ENCODE results near the gene MMS22L.
A peak's percentile ranks its signal among the peaks of the same experiment; 100 is the strongest.

The MMS22L gene

DNA sequence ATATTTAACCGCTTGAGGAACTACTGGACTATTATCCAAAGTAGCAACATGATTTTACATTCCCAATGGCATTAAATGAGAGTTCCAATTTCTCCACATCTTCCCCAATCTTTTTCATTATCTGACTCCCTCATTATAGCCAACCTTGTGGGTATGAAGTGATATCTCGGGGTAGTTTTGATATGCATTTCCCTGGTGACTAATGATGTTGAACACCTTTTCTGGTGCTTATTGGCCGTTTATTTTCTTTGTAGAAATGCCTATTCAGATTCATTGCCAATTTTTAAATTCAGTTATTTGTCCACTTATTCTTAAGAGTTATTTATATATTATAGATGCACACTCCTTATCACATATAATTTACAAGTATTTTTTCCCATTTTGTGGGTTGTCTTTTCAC lies 129.0 kb downstream of the MMS22L start:
- intact Hi-C loops (cut with DNase I): no loop called here
- no peak for DNase-seq

DNA sequence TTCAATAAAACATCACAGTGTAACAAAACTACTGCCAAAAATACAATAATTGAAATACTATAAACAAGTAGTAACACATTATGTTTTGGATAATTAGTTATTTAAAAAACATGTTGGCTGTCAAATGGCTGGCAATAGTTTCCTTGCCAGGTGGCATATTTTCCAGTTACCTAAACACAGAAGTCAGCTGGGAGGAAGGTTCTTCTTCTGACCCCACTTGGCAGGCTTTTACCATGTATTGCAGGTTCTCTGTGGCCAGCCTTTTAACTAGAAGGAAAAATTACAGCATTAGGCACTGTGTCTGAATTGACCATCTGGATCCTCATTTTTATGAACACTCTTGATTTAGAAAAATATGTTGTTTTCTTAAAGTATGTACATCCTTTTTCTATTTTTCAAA lies 131.4 kb downstream of the MMS22L start:
- no peak for DNase-seq
- intact Hi-C loops (cut with DNase I): no loop called here

DNA sequence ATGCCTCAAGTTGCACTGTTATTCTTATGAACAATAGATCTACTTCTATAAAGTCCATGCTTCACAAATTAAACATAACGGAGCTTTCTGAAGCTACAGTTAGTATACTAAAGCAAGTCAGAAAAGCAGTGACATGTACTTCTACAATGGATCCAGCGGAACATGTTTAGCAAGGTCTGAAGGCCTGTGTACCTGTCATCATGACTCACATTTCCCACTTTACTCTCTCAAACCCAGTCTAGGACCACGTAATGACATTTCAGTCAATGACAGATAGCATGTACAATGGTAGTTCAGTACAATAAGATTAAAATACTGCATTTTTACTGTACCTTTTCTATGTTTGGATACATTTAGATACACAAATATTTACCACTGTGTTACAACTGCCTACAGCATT lies 132.1 kb downstream of the MMS22L start:
- DNase-seq: no peak

DNA sequence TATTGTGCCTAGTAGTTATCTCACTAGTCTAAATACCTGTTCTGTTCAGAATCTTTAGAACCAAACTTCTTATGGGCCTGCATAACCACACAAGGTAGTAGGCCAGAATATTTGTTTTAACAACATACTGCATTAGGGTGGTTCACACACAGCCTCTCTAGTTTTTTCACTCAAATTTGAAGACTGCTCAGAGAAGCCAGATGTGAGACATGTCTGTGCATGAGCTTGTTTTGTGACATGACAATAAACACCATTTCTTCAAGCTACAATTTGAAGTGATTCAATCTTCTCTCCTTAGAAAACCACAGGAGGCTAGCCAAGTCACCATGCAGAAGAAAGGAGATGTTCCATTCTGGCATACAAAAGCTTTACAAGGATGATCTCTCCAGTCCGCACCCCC lies 135.6 kb downstream of the MMS22L start:
- no peak for DNase-seq
- intact Hi-C loops (cut with DNase I): no loop called here

More for the DNA sequence above, 132.1 kb downstream of the MMS22L start:
- intact Hi-C loops (cut with DNase I): no loop called here

DNA sequence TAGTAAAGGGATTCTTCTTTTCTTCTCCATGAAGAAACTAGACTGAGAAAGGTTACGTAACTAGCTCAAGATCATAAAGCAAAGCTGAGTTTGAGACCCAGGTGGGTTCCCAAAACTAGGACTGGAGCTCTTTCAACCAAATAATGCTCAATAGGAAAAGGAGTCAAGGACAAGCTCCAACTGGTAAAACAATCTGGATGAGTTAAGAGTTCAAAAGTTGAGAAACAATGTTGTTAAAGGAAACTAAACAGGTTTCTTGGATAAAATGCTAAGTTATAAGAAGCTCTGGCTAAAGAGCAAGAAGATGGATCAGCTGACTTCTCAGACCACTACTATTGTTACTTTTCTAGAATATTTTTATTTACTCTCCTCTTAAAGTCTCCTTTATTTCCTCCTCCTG lies 137.3 kb downstream of the MMS22L start:
- DNase-seq: no peak
- intact Hi-C loops (cut with DNase I): no loop called here

DNA sequence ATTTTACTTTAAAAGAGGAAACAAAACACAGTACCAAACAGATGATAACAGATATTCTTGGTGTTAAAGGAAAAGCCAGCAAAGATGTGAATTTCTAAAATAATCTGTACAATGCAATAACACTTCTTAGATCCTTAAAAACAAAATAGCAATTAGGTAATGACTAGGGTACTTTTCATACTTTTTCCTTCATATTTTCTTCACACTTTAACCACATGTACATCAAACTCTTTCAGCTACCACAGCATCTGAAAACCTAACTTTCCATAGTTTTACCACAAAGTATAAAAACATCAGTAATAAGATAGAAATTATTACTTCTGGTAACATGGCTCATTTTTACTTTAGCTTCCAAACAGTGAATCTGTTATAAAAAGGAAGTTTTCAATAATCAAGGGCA lies 141.3 kb downstream of the MMS22L start:
- DNase-seq: no peak
- intact Hi-C loops (cut with DNase I): no loop called here

DNA sequence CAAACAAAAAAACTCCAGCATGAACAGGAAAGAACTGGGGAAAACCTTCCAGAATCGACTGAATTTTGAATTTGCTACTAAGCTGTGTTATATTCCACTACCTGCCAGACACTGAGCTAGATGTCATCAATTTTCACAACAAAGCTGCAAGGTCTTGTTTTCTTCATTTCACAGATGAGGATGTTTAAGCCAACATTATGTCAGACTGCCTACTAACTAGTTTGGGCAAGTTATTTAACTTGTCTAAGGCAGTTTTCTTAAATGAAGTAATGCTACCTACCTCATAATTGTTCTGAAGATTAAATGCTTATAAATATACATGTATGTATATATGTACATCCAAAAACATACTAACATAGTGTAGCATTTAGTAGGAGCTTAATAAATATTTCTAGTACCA lies 144.4 kb downstream of the MMS22L start:
- no peak for DNase-seq
- intact Hi-C loops (cut with DNase I): no loop called here

DNA sequence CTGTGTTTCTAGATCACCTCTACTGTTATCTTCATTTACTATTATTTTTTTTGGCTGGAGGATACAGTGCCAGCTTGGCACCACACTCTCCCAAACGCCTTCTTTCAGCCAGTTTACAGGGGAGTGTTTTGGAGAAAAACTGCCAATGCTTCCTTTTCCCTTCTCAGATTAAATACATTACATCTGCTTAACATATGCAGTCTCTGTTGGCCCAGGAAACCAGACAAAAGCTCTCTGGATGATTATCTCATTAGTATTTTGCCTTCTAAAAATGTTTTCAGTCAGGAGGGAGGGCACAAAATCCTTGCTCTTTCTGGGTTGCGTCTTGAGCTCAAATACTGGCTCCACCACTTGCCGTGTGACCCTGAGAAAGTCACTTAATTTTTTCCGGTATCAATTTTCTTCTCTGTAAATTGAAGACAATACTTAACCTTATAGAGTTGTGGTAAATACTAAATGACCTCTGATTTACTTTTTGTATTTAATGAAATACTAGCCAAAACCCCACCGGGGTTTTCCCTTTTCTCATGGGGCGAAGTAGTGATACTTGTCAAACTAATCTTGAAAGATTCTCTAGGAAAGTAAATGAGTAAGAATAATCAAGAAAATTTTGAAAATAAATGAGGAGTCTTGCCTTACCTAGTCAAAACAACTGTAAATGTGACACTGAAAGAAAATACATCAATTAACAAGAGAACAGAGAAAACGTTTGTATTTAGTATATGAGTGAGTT lies 146.2 kb downstream of the MMS22L start:
- intact Hi-C loops (cut with DNase I): no loop called here
- no peak for DNase-seq

DNA sequence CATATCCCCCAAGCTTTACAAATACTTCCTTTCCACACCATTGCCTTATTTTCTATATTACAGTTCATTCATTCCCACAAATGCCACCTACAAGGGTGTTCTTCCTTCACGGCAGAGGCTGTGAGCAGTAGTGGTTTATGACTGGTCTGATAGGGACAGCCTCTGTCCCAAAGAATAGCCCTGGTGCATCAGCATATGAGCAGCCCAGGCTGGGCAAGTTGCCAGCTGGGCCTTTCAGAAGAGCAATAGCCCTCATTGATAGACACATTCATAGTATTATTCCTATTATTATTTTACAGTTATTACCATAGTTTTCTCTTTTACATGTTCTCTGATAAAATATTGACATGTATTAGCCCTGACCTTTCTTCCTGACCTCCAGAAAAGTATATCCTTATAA lies 149.9 kb downstream of the MMS22L start:
- intact Hi-C loops (cut with DNase I): no loop called here

DNA sequence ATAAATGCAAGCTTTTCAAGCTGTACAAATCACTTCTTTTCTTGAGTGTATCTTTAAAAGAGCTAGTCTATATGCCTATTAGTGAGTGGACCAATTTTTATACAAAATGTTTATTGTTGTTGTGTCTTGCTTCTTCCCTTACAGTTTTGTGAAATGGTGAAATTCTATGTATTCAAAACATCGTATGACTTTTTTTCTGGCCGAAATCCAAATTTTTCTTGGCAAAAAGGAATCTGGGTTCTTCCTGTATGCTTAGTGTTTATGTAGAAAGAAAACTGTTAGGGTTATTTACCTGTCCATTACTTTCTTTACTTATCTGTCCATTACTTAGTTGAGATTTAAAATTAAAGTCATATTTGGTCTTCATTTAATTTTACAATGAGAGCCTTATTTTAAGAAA lies 153.9 kb downstream of the MMS22L start:
- DNase-seq: no peak
- intact Hi-C loops (cut with DNase I): no loop called here

More for the DNA sequence above, 149.9 kb downstream of the MMS22L start:
- DNase-seq: peak; percentile 15 to 90 (median 75)

DNA sequence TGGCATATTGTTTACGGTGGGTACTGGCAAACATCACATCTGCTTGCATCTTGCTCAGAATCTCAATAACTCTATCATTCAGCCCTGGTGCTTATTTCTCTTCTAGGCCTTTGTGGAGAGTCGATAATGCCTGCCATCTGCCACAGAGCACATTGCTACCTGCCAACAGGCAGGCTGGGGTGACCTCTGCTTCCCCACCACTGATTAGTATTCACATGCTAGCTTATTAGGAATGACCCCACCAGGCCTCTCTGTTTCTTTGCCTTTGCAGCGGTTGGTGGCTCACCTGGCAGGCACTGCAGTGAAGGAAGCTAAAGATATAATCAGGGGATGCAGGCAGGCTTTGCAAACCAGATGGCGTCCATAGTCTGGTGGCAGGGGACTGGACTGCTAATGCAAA lies 154.5 kb downstream of the MMS22L start:
- no peak for DNase-seq
- intact Hi-C loops (cut with DNase I): no loop called here

DNA sequence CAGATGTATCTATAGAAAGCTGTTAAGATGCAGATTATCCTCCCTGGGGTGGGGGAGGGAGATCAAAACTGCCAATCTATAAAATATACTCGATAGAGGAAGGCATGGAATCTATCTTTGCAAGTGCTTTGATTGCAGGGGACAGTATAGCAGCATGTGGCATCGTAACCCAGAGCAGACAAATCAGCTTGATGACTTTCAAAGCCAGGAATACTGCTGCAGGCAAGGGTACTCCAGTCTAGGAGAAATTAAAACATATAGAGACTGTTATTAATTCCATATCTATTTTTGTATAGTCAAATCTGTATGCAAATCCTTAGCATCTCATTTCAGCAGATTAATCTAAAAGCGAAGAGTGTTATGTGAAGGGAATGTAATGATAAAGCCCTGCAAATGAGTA lies 159.4 kb downstream of the MMS22L start:
- DNase-seq: no peak
- intact Hi-C loops (cut with DNase I): no loop called here

DNA sequence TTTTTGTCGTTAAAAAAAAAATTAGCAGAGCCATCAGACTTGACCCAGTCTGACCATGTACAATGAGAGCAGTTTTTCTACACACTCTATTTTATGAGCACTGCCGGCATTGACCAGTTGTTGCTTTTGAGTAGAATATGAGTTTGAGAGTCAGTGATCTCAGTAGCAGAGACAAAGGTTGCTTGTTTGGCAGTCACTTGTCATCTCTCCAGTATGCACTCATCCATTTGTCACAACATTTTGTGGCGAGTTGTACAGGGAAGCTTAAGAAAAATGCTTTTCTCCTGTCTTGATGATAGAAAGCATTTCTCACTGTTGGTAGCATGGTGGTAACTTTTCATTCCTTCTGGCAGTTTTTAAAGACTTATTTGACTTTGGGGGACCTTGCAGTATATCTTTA lies 159.9 kb downstream of the MMS22L start:
- intact Hi-C loops (cut with DNase I): no loop called here

DNA sequence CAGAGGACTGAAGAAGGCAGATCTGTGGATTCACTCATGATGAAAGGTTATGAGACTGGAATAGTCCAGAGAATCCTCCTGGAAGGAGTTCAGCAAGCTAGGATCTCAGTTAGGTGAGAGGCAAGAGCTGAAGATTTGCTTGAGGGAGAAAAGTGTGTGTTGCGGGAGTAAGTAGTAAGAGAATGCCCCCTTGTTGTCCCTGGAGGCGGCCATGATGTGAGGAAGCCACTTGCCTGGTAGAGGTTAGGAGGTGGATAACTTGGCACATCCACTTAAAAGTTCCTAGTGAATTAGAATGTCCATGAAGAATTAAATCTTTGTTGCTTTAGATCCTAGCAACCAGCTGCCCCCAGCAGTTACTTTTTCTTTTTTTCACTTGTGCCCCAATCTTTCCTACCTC lies 162.5 kb downstream of the MMS22L start:
- intact Hi-C loops (cut with DNase I): no loop called here
- DNase-seq: no peak

More for the DNA sequence above, 159.9 kb downstream of the MMS22L start:
- DNase-seq: peak in 5 of 42 donors; percentile 4 to 54 (median 14)

DNA sequence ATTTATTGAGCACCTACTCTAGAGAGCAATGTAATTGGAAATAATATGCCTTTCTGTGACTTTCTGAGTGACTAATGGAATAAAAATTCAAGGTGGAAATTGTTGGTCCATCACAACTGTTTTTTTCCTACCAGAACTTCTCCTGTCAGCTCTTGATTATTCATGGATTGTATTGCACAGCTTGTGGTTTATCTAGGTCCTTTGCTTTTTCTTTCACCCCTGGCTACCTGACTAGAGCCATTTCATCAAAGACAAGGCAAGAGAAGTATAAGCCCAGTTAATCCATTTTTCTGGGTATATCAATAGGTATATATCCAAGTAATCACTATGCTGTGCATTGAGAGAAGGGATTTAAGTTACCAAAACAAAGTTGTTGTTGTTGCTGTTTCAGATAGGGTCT lies 168.4 kb downstream of the MMS22L start:
- intact Hi-C loops (cut with DNase I): no loop called here
- DNase-seq: no peak

DNA sequence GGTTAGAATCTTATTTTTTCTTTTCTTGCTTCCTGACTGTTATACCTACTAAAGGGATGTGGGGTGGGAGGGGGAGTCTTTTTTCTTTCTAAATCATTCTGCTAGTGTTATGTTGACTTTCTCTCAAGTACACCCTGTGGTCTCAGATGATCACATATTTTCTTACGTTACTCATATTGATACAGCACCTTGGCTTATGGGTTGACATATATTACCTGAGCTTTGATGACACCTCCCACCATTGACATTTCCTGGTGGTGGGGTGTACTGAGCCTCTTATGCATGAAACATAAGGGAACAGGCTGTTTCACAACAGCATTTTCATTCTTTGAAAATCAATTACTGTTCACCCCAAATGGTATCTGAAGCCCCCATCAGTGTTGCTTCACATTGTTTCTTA lies 169.8 kb downstream of the MMS22L start:
- intact Hi-C loops (cut with DNase I): no loop called here
- no peak for DNase-seq

DNA sequence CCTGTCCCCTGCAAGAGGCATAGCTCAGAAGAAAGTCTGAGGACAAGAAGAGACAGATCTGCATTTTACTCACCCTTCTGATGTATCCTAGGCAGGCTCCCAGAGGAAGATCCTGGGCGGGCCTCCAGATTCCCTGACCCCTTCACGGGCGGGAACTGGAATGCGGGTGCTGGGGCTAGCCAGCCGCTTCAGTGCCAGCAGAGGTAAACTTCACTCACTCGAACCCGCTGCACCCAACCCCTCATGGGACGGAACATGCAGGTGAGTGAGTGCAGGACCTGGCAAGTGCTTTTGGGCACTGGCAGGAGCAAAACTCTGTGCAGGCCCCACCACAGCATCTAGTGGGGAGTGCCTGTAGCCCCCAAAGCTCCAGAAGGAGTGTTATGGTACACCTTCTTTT lies 171.8 kb downstream of the MMS22L start:
- intact Hi-C loops (cut with DNase I): no loop called here
- no peak for DNase-seq

DNA sequence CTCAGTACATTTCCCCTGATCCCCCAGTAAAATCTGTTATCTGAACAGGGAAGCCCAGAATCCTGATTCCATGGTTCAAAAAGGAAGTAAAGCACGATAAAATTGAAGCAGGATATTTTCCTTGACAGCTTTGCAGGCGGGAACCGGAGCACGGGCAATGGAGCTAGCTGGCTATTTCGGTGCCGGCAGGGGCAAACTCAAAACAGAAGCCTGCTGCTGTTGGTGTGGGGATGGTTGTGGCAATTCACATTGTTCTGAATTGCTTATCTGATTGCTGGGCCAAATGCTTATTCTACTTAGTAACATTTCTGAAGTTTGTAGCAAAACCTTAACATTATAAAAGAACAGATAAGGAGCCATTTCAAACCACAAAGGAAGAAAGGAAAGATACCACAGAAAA lies 172.4 kb downstream of the MMS22L start:
- DNase-seq: no peak
- intact Hi-C loops (cut with DNase I): no loop called here

DNA sequence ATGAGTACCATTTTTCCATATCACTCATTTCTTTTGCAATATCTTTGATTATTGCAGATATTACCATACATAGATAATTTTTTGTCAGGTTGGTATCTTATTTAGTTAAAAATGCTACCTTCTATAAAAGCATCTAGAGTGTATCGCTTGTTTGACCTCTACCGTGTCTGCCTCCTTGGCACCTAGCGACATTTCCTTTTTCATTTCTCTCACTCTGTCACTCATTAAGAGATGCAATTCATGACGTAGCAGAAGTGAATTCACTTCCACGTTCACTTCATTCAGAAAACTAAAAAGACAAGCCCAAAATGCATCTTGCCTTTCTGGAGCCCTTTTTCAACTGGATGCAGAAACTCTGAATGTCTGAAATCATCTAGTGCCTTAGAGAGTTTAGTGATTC lies 172.9 kb downstream of the MMS22L start:
- no peak for DNase-seq
- intact Hi-C loops (cut with DNase I): no loop called here

DNA sequence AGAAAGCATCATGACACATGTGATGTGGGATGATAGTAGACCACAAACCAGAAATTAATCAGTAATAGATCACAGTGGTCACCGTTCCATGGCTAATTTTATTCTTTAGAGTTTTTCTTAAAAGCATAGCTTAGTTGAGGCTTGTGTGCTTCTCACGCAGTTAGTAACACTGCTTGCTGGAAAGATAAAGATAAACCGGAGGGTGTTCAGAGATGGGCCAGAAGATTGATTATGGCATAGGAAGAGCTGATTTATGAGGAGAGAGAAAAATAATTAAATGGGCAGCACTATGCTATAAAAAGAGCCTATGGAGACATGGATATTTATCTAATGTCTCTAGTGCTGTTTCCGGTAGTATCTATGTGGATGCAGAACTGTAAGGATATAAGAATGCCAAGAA lies 173.6 kb downstream of the MMS22L start:
- intact Hi-C loops (cut with DNase I): no loop called here

DNA sequence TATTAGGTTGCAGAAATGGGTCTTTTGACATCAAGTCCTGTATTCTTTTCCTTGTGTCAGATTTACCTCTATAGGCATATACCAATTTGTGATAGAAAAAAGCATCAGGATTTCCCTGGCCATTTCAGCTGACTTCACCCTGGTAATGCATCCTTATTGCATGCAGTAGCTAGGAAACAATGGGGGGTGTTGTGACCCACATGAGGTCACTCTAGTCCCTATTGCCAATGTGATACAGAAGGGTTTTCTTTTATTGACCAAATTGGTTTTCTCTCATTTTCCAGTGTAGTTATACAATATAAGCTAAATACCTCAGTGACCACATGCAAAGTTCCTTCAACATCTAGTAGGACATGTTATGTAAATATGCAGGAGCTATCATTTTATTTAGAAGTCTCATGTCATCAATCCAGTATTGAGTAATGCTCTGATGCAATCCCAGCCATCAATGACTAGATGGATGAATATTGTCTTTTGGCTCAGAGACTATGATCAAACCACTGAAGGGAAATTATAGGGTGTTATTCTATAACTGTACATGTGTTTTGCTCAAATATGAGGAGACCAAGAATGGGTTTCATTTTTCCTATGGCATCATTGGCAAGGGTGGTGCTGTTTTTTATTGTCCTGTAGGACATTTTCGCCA lies 180.7 kb downstream of the MMS22L start:
- peak in 24 of 42 donors; percentile 16 to 77 (median 44) for DNase-seq
- intact Hi-C loops (cut with DNase I): no loop called here

More for the DNA sequence above, 173.6 kb downstream of the MMS22L start:
- DNase-seq: no peak
